GM18511 (cell line): ENCODE measurements around the gene RUNX1.

ENCODE experiments used
- ATAC-seq: cut with Tn5 transposase; IDR thresholded peaks from one replicate; pipeline ENCODE4 v1.9.1; 2021; ENCODE audit warnings: mild to moderate bottlenecking, moderate library complexity; ENCODE audit not compliant: unreplicated experiment

The RUNX1 gene

DNA sequence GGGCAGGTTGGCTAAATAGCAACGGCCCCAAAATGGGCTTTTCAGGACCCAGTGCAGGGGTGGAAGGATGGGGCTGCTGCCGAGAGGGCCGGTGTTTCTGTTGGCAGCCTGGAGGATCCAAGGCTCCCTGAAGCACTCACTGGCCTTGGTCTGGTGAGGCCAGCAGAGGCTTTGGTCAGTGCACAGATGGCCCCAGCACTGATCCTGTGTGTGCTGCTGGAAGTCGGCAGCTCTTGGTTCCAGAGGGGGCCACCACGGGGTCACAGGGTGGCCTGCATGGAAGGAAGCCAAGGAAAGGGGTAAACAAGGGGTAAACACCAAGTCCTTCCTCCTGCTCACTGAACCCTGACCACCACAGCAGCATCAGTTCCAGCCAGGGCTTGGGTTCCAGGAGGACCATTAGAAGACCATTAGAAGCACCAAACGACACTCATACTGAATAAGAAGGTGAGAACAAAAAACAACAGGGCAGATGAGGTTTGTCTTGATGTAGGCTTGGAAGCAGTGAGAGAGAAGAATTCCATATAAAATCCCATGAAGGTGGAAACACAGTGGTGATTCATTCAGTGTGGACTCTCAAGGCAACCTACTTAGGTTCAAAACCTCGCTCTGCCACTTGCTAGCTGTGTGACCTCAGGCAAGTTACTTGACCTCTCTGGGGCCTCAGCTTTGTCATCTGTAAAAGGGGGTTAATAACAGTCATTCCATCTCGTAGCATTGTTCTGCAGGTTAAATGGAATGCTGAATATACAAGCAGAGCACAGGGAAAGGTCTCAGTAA is 184.5 kb downstream of the RUNX1 start:
- no peak for ATAC-seq

GRCh38 chr21:34862951-34863350 is 186.2 kb downstream of the RUNX1 start:
- no peak for ATAC-seq

DNA sequence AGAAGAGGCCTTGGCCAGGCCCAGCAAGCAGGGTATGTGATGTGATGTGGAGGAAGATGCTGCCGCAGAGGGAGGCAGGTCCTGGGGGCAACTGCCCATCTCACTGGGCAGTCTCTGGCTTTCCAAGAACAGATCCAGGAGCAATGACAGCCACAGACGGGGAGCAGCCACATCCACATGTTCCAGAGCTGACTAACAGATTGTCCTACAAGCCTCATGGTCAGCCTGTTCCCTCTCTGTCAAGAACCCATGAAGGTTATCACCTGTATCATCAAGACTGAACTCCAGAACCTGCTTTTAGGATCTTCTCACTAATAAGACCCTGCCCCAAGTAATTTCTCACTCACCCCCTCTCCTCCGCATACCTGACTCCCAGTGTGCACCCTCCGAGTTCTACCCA is 187.8 kb downstream of the RUNX1 start:
- no peak for ATAC-seq

DNA sequence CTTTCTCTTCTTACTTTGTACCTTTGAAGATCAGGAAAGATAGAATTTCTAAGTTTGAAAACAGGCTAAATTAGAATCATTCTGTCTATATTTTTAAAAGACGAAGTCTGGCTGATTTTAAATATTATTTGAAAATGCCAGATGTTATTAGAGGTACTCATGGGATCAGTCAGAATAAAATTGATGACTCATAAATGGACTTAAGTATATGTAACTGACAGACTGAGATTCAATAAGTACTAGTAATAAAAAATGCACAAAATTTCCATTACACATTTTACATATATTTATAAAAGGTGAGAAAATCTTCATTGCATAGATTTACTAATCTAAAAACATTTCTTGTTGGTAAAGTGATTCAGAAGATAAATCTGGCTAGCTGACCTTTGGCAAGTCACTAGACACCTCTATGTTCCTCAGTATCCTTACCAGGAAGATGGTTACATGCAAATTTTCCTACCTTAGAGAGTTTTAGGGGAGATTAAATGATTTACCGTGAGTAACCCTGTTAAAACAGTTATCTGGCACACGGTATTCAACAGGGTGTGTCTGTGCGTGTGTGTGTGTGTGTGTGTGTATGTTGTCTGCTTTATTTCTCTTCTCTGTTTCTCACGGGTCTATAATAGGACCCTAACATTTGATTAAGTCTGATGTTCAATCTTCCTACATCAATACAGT is 189.0 kb downstream of the RUNX1 start:
- no peak for ATAC-seq

DNA sequence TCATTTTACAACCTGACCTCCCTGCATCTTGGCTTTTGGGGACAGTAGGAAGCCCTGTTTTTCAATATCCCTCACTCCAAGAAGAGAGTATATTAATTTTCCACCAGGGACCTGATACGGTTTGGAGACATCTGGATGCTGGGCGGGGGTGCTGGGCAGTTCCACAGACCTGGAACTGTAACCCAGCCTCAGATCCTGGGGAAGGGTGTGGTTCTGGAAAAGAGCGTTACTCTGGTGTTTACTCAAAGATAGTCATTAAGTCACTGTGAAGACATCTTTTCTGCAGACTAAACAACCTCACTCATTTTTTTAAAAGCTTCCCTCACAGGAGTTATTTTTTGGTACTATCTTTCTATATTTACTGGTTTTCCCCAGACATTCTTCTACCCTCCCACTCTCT is 190.5 kb downstream of the RUNX1 start:
- no peak for ATAC-seq

DNA sequence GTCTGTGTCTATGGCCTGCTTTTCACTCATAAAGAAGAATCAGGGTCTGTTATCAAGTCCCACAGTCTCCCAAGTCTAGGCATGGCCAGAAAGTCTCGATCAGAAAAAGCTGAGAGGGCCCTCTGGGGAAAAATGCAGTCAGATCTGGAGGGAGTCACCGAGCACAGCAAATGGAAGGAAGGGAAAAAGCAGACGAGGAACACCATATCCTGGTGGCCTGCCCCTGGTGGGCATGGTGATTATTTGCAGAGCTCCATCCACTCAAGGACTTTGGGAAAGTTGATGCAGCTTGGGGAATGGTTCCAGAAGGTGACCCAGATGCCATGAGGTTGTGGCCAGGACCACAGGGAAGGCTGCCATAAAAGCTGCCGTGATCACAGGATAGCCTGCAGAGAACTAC is 191.2 kb downstream of the RUNX1 start:
- no peak for ATAC-seq

- no peak for ATAC-seq
These were observed 191.9 kb downstream of the RUNX1 start for GRCh38 chr21:34857122-34857713.

DNA sequence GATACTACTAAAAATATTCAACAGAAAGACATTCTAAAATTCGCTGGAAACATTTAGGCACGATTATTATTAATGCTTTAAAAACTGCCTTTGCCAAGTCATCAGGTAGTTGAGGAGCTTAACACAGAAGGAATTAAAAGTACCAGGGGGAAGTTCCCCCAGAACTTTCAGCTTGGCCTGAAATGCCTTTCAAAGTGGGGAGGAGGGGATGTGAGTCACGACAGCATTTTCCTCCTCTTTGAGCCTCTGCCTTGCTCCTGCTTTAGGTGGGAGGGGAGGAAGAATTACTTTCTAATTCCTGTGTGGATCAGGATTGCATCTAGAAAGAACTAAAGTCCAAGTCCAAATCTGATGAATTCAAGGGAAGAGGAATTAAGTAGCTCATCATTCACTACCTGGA is 196.7 kb downstream of the RUNX1 start:
- no peak for ATAC-seq

GRCh38 chr21:34850166-34850690 is 198.9 kb downstream of the RUNX1 start:
- ATAC-seq: no peak

GRCh38 chr21:34846601-34847112 is 202.4 kb downstream of the RUNX1 start:
- ATAC-seq: no peak

GRCh38 chr21:34845521-34846451 is 203.3 kb downstream of the RUNX1 start:
- ATAC-seq: peak; percentile 98

GRCh38 chr21:34844924-34845238 is 204.2 kb downstream of the RUNX1 start:
- ATAC-seq: no peak

- ATAC-seq: no peak
These were observed 204.8 kb downstream of the RUNX1 start for GRCh38 chr21:34844013-34844923.

DNA sequence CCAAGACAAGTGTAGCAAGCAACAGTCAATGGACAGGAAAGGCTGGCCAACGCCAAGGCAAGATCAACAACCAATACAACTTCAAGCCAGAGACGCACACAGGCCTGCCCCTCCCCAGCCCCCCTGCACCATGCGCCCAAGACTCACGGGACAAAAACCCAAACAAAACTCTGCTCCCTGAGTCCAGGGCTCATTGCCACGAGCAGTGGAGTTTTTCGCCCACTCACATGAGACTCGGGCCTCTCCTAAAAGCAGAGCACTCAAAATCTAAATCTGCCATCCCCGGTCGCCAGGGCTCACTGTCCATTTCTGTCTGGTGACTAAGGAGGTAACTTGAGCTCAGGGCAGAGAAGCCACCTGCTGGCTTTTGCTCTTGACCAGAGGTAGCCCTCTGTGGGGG is 205.5 kb downstream of the RUNX1 start:
- no peak for ATAC-seq

DNA sequence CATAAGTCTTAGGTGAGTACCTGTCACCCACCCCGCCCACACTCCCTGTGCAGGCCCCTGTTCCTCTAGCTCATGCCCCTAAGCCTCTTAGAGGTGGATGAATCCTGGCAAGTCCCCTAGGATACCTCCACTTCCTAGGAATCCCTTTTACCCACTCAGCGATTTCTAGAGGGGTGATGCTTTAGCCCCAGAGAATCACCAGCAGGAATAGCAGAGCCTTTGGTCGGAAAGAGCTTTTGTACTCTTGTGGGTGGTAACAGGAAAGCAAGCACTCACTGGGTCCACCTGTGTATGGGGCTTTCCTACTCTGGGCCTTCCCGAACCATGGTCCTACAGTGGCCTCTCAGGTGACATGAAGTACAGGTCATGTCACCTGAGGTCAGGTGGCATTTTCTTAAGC is 207.9 kb downstream of the RUNX1 start:
- ATAC-seq: no peak

DNA sequence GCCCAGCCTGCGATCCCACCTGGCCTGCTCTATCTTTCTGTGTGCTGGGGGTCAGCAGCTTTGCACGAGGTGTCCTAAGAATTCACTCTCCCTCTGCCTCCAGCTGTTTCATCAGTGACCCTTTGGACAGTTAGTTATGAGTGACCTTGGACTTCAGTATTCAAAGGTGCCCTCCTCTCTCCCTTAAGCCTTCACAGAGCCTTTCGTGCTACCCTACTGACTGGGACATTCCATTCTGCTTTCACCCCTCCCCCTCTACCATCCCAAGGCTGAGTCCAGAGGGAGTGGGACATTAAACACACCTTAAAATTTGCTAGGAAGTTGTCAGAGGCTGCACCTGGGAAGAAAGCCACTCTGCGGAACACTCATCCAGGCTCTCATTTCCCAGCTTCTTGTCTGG is 208.4 kb downstream of the RUNX1 start:
- no peak for ATAC-seq

- no peak for ATAC-seq
These were observed 209.9 kb downstream of the RUNX1 start for GRCh38 chr21:34838956-34839820.

DNA sequence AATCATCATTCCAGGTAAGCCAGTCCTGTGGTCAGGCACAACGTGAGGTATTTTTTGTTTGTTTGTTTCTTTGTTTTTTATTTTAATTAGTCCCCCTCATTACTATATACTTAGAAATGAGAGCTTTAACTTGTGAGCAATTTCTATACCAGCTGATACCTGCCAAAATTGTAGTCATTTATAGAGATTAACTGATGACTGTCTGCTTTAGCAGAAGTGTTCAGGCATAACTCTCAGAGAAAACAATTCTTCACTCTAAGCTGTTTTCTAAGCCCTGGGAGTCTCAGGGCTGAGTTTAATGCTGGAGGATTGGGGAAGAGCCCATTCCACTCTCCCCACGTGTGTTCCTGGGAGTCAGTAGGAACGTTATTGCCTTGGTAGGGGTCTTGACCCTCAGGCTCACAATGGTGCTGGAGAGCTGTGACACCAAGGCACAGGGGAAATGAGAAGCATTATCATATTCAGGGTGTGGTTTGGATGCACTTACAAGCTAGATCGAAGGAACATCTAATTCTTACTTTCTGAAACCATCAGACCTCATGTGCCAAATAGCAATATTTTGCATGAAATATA is 212.1 kb downstream of the RUNX1 start:
- no peak for ATAC-seq
